HCT116 (cell line): ENCODE measurements around the gene GPHN. TPM values are rescaled to one million over a fixed set of nuclear protein-coding genes. Genes with fewer than 3 reads are reported as not detected.

Source experiments
- ATAC-seq: fragments of 200-7000 bp; cut with Tn5 transposase; 2 replicates; pipeline ENCODE4 v1.9.1; 2020; ENCODE audit warnings: mild to moderate bottlenecking, moderate library complexity
- BruUV-seq: library from RNA; stranded (reverse); fragments of 400-500 nt; replicated peaks from 2 replicates; lab custom pipeline; 2021; lab: Mats Ljungman, UMichigan
- CTCF ChIA-PET: fragments of 300-600 bp; sonication (Branson Sonifier 250); formaldehyde crosslinking; loops from one replicate; lab custom pipeline; 2021; ENCODE audit warnings: antibody characterized with exemption; lab: Charles Lee
- POLR2A ChIA-PET: fragments of 300-600, 350-600 bp; sonication (Branson Sonifier 250); formaldehyde crosslinking; loops from one replicate; lab custom pipeline; 2021; ENCODE audit warnings: antibody characterized with exemption; lab: Charles Lee
- RAD21 ChIA-PET, 2 experiments: fragments of 300-600 bp; sonication (Branson Sonifier 250); formaldehyde crosslinking; loops; one replicate each; lab custom pipeline; 2023; ENCODE audit warnings: low total read pairs in 2 of 2; ENCODE audit not compliant: uncharacterized antibody in 2 of 2, unreplicated experiment in 2 of 2, low non-redundant PET in 1 of 2; lab: Charles Lee
- DNase-seq: peaks from one replicate; pipeline ENCODE4 v3.0.0-alpha.2; 2010; ENCODE audit warnings: low read depth, low spot score
- H2AFZ ChIP-seq: fragments of 200-600 bp; shearing (Covaris generic), sonication (generic); 2 replicates; pipeline ENCODE4 v1.6.1; 2017; ENCODE audit warnings: low read depth, mixed run types, mixed read lengths, antibody characterized with exemption, low read length; ENCODE audit not compliant: poor library complexity, severe bottlenecking
- H3K27ac ChIP-seq: 2 replicates; pipeline ENCODE4 v1.5.1; 2012; ENCODE audit warnings: low read depth, low read length
- H3K27me3 ChIP-seq: fragments of 200-600 bp; sonication (generic); 2 replicates; pipeline ENCODE4 v1.6.1; 2016; ENCODE audit warnings: mixed run types, low read length, mixed read lengths; ENCODE audit not compliant: insufficient read depth
- H3K36me3 ChIP-seq, 2 experiments: fragments of 200-500 bp in 1 of 2; fragments of 200-600 bp in 1 of 2; sonication (Bioruptor generic) in 1 of 2; sonication (generic) in 1 of 2; 2 replicates each; pipeline versions ENCODE4 v1.5.1 to v1.6.1; 2014 to 2016; ENCODE audit warnings: low read length in 2 of 2, inconsistent platforms in 1 of 2, mixed read lengths in 1 of 2, mixed run types in 1 of 2; ENCODE audit not compliant: insufficient read depth in 2 of 2, control insufficient read depth in 1 of 2
- H3K4me1 ChIP-seq, 2 experiments: fragments of 200-600 bp in 1 of 2; sonication (generic) in 1 of 2; 2 replicates each; pipeline versions ENCODE4 v1.5.1 to v1.6.1; 2012 to 2017; ENCODE audit warnings: low read length in 2 of 2, inconsistent platforms in 1 of 2, mild to moderate bottlenecking in 1 of 2, mixed read lengths in 1 of 2, mixed run types in 1 of 2, moderate library complexity in 1 of 2; ENCODE audit not compliant: insufficient read depth in 2 of 2, control insufficient read depth in 1 of 2
- H3K4me2 ChIP-seq: fragments of 200-600 bp; sonication (generic); 2 replicates; pipeline ENCODE4 v1.6.1; 2017; ENCODE audit warnings: mixed run types, low read length, mixed read lengths
- H3K4me3 ChIP-seq, 2 experiments: fragments of 200-600 bp in 1 of 2; sonication (generic) in 1 of 2; replicated peaks in 1 of 2; 2 replicates each; pipeline ENCODE4 v1.5.1; 2011 to 2016; ENCODE audit warnings: low read length in 2 of 2, control low read depth in 1 of 2, low read depth in 1 of 2, mild to moderate bottlenecking in 1 of 2, mixed read lengths in 1 of 2, mixed run types in 1 of 2
- H3K79me2 ChIP-seq: fragments of 200-600 bp; sonication (generic); 2 replicates; pipeline ENCODE4 v1.6.1; 2017; ENCODE audit warnings: mild to moderate bottlenecking, mixed run types, low read length, moderate library complexity, mixed read lengths; ENCODE audit not compliant: insufficient read depth
- H3K9ac ChIP-seq: fragments of 200-600 bp; sonication (generic); 2 replicates; pipeline ENCODE4 v1.6.1; 2016; ENCODE audit warnings: low read length, mixed read lengths
- H3K9me2 ChIP-seq: fragments of 200-600 bp; sonication (generic), shearing (Covaris generic); 2 replicates; pipeline ENCODE4 v1.6.1; 2017; ENCODE audit warnings: mixed run types, mild to moderate bottlenecking, moderate library complexity; ENCODE audit not compliant: insufficient read depth
- H3K9me3 ChIP-seq, 2 experiments: fragments of 200-500 bp in 1 of 2; fragments of 200-600 bp in 1 of 2; sonication (Bioruptor generic) in 1 of 2; sonication (generic) in 1 of 2; 2 replicates each; pipeline ENCODE4 v1.6.1; 2014 to 2017; ENCODE audit warnings: low read length in 2 of 2, mixed read lengths in 2 of 2, inconsistent platforms in 1 of 2, low read depth in 1 of 2, mild to moderate bottlenecking in 1 of 2, mixed run types in 1 of 2, moderate library complexity in 1 of 2; ENCODE audit not compliant: control insufficient read depth in 1 of 2, insufficient read depth in 1 of 2
- H4K20me1 ChIP-seq: fragments of 200-600 bp; sonication (generic), shearing (Covaris generic); 2 replicates; pipeline ENCODE4 v1.6.1; 2017; ENCODE audit warnings: mixed run types, mild to moderate bottlenecking, moderate library complexity; ENCODE audit not compliant: insufficient read depth
- CBX3 ChIP-seq: IDR thresholded peaks from 2 replicates; pipeline ENCODE4 v1.6.1; 2012; ENCODE audit warnings: low read depth
- CEBPB ChIP-seq: IDR thresholded peaks from 2 replicates; pipeline ENCODE4 v1.6.1; 2012; ENCODE audit warnings: low read depth
- CTCF ChIP-seq, 3 experiments: fragments of 200-600 bp in 1 of 3; sonication (generic) in 1 of 3; IDR thresholded peaks in 2 of 3; conservative IDR thresholded peaks in 1 of 3; 2 replicates each; pipeline ENCODE4 v1.5.1; 2012 to 2017; ENCODE audit warnings: low read depth in 2 of 3, low read length in 2 of 3, antibody characterized with exemption in 1 of 3, borderline replicate concordance in 1 of 3, control low read depth in 1 of 3, mild to moderate bottlenecking in 1 of 3, mixed read lengths in 1 of 3, mixed run types in 1 of 3, moderate library complexity in 1 of 3; ENCODE audit not compliant: insufficient read depth in 1 of 3
- ELF1 ChIP-seq: IDR thresholded peaks from 2 replicates; pipeline ENCODE4 v1.6.1; 2012; ENCODE audit warnings: low read depth, borderline replicate concordance
- EZH2 ChIP-seq: fragments of 200-600 bp; sonication (generic); IDR thresholded peaks from 2 replicates; pipeline ENCODE4 v1.6.1; 2017; ENCODE audit warnings: antibody characterized with exemption, mixed run types
- EZH2phosphoT487 ChIP-seq: fragments of 200-600 bp; IDR thresholded peaks from 2 replicates; pipeline ENCODE4 v1.6.1; 2018; ENCODE audit warnings: antibody characterized with exemption, borderline replicate concordance
- FOSL1 ChIP-seq: IDR thresholded peaks from 2 replicates; pipeline ENCODE4 v1.6.1; 2012; ENCODE audit warnings: low read depth
- JUND ChIP-seq: IDR thresholded peaks from 2 replicates; pipeline ENCODE4 v1.6.1; 2012
- POLR2AphosphoS5 ChIP-seq: IDR thresholded peaks from 2 replicates; pipeline ENCODE4 v1.6.1; 2011; ENCODE audit warnings: mild to moderate bottlenecking, low read depth, low read length, moderate library complexity
- RAD21 ChIP-seq: IDR thresholded peaks from 2 replicates; pipeline ENCODE4 v1.6.1; 2012; ENCODE audit warnings: low read depth, mild to moderate bottlenecking
- SIN3A ChIP-seq: IDR thresholded peaks from 2 replicates; pipeline ENCODE4 v1.6.1; 2012; ENCODE audit warnings: low read depth
- SP1 ChIP-seq: IDR thresholded peaks from 2 replicates; pipeline ENCODE4 v1.6.1; 2012; ENCODE audit warnings: low read depth
- SRF ChIP-seq: IDR thresholded peaks from 2 replicates; pipeline ENCODE4 v1.6.1; 2012; ENCODE audit warnings: low read depth
- YY1 ChIP-seq: IDR thresholded peaks from 2 replicates; pipeline ENCODE4 v1.6.1; 2011; ENCODE audit warnings: low read length, low read depth, moderate library complexity, mild to moderate bottlenecking; ENCODE audit not compliant: insufficient replicate concordance; ENCODE audit errors: extremely low read depth
- ZBTB33 ChIP-seq: IDR thresholded peaks from 2 replicates; pipeline ENCODE4 v1.6.1; 2011; ENCODE audit warnings: mild to moderate bottlenecking, low read length, moderate library complexity; ENCODE audit not compliant: insufficient replicate concordance; ENCODE audit errors: extremely low read depth
- ZFX ChIP-seq: fragments of 450-650 bp; IDR thresholded peaks from 2 replicates; pipeline ENCODE4 v1.6.1; 2017
- intact Hi-C: fragments of 100-400 bp; cut with micrococcal nuclease; formaldehyde crosslinking; loops from 2 replicates; pipeline ENCODE4 v1.10.0; 2022
- total RNA-seq: library from RNA; stranded (reverse); gene quantifications from one replicate; pipeline ENCODE4 v1.2.1, GENCODE V29; 2021; ENCODE audit not compliant: unreplicated experiment

The GPHN gene
- total RNA-seq, 1 experiment from 2014 or later: 43.8 TPM

GRCh38 chr14:67002994-67003753, 495.2 kb downstream of the GPHN start:
- no peak for ATAC-seq
- H3K9ac ChIP-seq: no peak overlapping the region
- RAD21 ChIA-PET: no interaction called here

More at GRCh38 chr14:67002994-67003753, 495.2 kb downstream of the GPHN start:
- TF ChIP-seq JUND (no peak), ZBTB33 (no peak), YY1 (no peak), SIN3A (no peak), POLR2AphosphoS5 (no peak), EZH2 (no peak), FOSL1 (no peak), EZH2phosphoT487 (no peak), CBX3 (no peak), CEBPB (no peak), SRF (no peak), CTCF (IDR thresholded peaks at IDR 0.05 in 2 of 3, conservative IDR thresholded peaks at IDR 0.05 in 1 of 3; ENCODE audit: borderline replicate concordance in 1 of 3, insufficient read depth in 1 of 3, low read depth in 2 of 3, low read length in 2 of 3) (no peak), RAD21 (no peak), ZFX (no peak), ELF1 (no peak), SP1 (no peak)
- H2AFZ ChIP-seq: no peak overlapping the region
- intact Hi-C loops: no loop called here
- no peaks in the 10 kb centered on the region for H3K9me3 ChIP-seq
- no peaks in the 10 kb centered on the region for H3K9me2 ChIP-seq
- H3K4me2 ChIP-seq: no peak overlapping the region
- H4K20me1 ChIP-seq: no peaks in the 10 kb centered on the region
- no peaks in the 10 kb centered on the region for H3K36me3 ChIP-seq
- ChIA-PET CTCF (no interaction called here), POLR2A (no interaction called here)
- no peak overlapping the region for H3K4me3 ChIP-seq
- no peak overlapping the region for H3K27ac ChIP-seq
- DNase-seq: no peak
- no peaks in the 10 kb centered on the region for H3K4me1 ChIP-seq
- no TSS peak for BruUV-seq
- no peaks in the 10 kb centered on the region for H3K79me2 ChIP-seq
- no peaks in the 10 kb centered on the region for H3K27me3 ChIP-seq
